H1 (cell line): ENCODE data around the gene INPP5A. TPM values are rescaled to one million over a fixed set of nuclear protein-coding genes. Genes with fewer than 3 reads are reported as not detected.

Experiments
- CTCF ChIA-PET: fragments of 300-600 bp; sonication (Branson Sonifier 250); formaldehyde crosslinking; loops from one replicate; lab custom pipeline; 2021; ENCODE audit not compliant: partially characterized antibody; lab: Charles Lee
- POLR2A ChIA-PET: fragments of 300-600 bp; sonication (Branson Sonifier 250); formaldehyde crosslinking; loops from one replicate; lab custom pipeline; 2021; ENCODE audit warnings: inconsistent platforms; ENCODE audit not compliant: partially characterized antibody; lab: Charles Lee
- DNase-seq, 2 experiments: peaks; one replicate each; pipeline versions ENCODE4 v3.0.0 to v3.0.0-alpha.2; 2010 to 2022; ENCODE audit warnings: low spot score in 2 of 2, low read depth in 1 of 2, mixed read lengths in 1 of 2
- FAIRE-seq: peaks from 2 replicates; lab custom pipeline; 2011; peaks lifted over from hg19 to GRCh38; lab: Jason Lieb, UNC
- H2AFZ ChIP-seq: 2 replicates; pipeline ENCODE4 v1.8.1; 2012; ENCODE audit warnings: low read length, inconsistent platforms
- H2AK5ac ChIP-seq: 2 replicates; pipeline ENCODE4 v1.6.1; 2013; ENCODE audit warnings: low read depth, low read length
- H2BK120ac ChIP-seq: replicated peaks from 2 replicates; pipeline ENCODE3; 2013; ENCODE audit warnings: low read depth, low read length, inconsistent platforms
- H2BK12ac ChIP-seq: 2 replicates; pipeline ENCODE4 v1.6.1; 2013; ENCODE audit warnings: low read depth, low read length
- H2BK15ac ChIP-seq: 2 replicates; pipeline ENCODE4 v1.6.1; 2013; ENCODE audit warnings: low read length
- H2BK20ac ChIP-seq: 2 replicates; pipeline ENCODE4 v1.6.1; 2013; ENCODE audit warnings: low read length
- H2BK5ac ChIP-seq: 2 replicates; pipeline ENCODE4 v1.6.1; 2013; ENCODE audit warnings: low read depth, low read length
- H3K14ac ChIP-seq: 2 replicates; pipeline ENCODE4 v1.6.1; 2013; ENCODE audit warnings: inconsistent platforms; ENCODE audit not compliant: insufficient read length
- H3K18ac ChIP-seq: 2 replicates; pipeline ENCODE4 v1.6.1; 2013; ENCODE audit warnings: low read length; ENCODE audit errors: extremely low read depth
- H3K23ac ChIP-seq: 2 replicates; pipeline ENCODE4 v1.6.1; 2013; ENCODE audit warnings: inconsistent platforms; ENCODE audit not compliant: insufficient read length
- H3K23me2 ChIP-seq: 2 replicates; pipeline ENCODE4 v1.6.1; 2013; ENCODE audit warnings: low read depth, low read length
- H3K27ac ChIP-seq: 2 replicates; pipeline ENCODE4 v1.6.1; 2011; ENCODE audit warnings: low read depth, low read length, inconsistent platforms
- H3K27me3 ChIP-seq, 4 experiments: replicated peaks in 1 of 4; 1 replicate in 1 of 4; 2 replicates in 3 of 4; pipeline versions ENCODE4 v1.6.1 to v1.8.1; 2011 to 2013; ENCODE audit warnings: low read length in 3 of 4, mild to moderate bottlenecking in 3 of 4, inconsistent platforms in 2 of 4, mixed read lengths in 2 of 4, moderate library complexity in 1 of 4; ENCODE audit not compliant: control insufficient read depth in 3 of 4, insufficient read depth in 3 of 4; ENCODE audit errors: extremely low read depth in 1 of 4
- H3K36me3 ChIP-seq, 4 experiments: 2 replicates each; pipeline versions ENCODE4 v1.6.1 to v1.8.1; 2011 to 2013; ENCODE audit warnings: mild to moderate bottlenecking in 4 of 4, low read length in 3 of 4, moderate library complexity in 2 of 4, control low read depth in 1 of 4, inconsistent platforms in 1 of 4; ENCODE audit not compliant: insufficient read depth in 4 of 4, control insufficient read depth in 2 of 4
- H3K4ac ChIP-seq: replicated peaks from 2 replicates; pipeline ENCODE3; 2013; ENCODE audit warnings: low read length, low read depth, mixed read lengths, inconsistent platforms; ENCODE audit not compliant: insufficient read length
- H3K4me1 ChIP-seq, 4 experiments: replicated peaks in 1 of 4; 1 replicate in 1 of 4; 2 replicates in 3 of 4; pipeline versions ENCODE4 v1.6.1 to v1.8.1; 2011 to 2013; ENCODE audit warnings: low read length in 3 of 4, inconsistent platforms in 2 of 4, mixed read lengths in 1 of 4; ENCODE audit not compliant: insufficient read depth in 4 of 4, control insufficient read depth in 3 of 4
- H3K4me2 ChIP-seq, 2 experiments: 2 replicates each; pipeline versions ENCODE4 v1.6.1 to v1.8.1; 2011 to 2013; ENCODE audit warnings: low read depth in 2 of 2, low read length in 2 of 2, control low read depth in 1 of 2, inconsistent platforms in 1 of 2, mild to moderate bottlenecking in 1 of 2; ENCODE audit not compliant: insufficient read depth in 1 of 2
- H3K4me3 ChIP-seq, 4 experiments: fragments of 200-600, 300-600 bp in 1 of 4; sonication (generic), shearing (Covaris generic), sonication (Bioruptor Twin) in 1 of 4; 2 replicates each; pipeline versions ENCODE4 v1.5.1 to v1.8.1; 2011 to 2016; ENCODE audit warnings: low read length in 4 of 4, low read depth in 3 of 4, control low read depth in 2 of 4, inconsistent platforms in 2 of 4, mild to moderate bottlenecking in 2 of 4, mixed read lengths in 1 of 4, moderate library complexity in 1 of 4; ENCODE audit not compliant: insufficient read depth in 2 of 4; ENCODE audit errors: extremely low read depth in 1 of 4
- H3K56ac ChIP-seq: replicated peaks from 2 replicates; pipeline ENCODE3; 2013; ENCODE audit warnings: low read depth, mild to moderate bottlenecking, mixed read lengths, low read length, inconsistent platforms; ENCODE audit not compliant: insufficient read length
- H3K79me1 ChIP-seq: 2 replicates; pipeline ENCODE4 v1.6.1; 2013; ENCODE audit warnings: low read depth, low read length, control low read depth
- H3K79me2 ChIP-seq, 2 experiments: 2 replicates each; pipeline versions ENCODE4 v1.6.1 to v1.8.1; 2012 to 2013; ENCODE audit warnings: low read length in 2 of 2, mild to moderate bottlenecking in 2 of 2, inconsistent platforms in 1 of 2; ENCODE audit not compliant: insufficient read depth in 2 of 2, control insufficient read depth in 1 of 2
- H3K9ac ChIP-seq, 4 experiments: replicated peaks in 1 of 4; 1 replicate in 1 of 4; 2 replicates in 3 of 4; pipeline versions ENCODE4 v1.6.1 to v1.8.1; 2011 to 2013; ENCODE audit warnings: low read depth in 3 of 4, low read length in 3 of 4, control low read depth in 2 of 4, mild to moderate bottlenecking in 2 of 4, moderate library complexity in 2 of 4, inconsistent platforms in 1 of 4; ENCODE audit errors: extremely low read depth in 1 of 4
- H3K9me3 ChIP-seq, 2 experiments: 2 replicates each; pipeline versions ENCODE4 v1.6.1 to v1.8.1; 2012 to 2013; ENCODE audit warnings: mild to moderate bottlenecking in 2 of 2, moderate library complexity in 2 of 2, control low read depth in 1 of 2, inconsistent platforms in 1 of 2, low read depth in 1 of 2, low read length in 1 of 2, mixed read lengths in 1 of 2; ENCODE audit not compliant: insufficient read depth in 2 of 2
- H4K20me1 ChIP-seq, 2 experiments: replicated peaks in 1 of 2; 2 replicates each; pipeline versions ENCODE3 to v1.8.1; 2011 to 2013; ENCODE audit warnings: inconsistent platforms in 2 of 2, low read length in 2 of 2, mild to moderate bottlenecking in 1 of 2; ENCODE audit not compliant: insufficient read depth in 2 of 2, control insufficient read depth in 1 of 2
- H4K5ac ChIP-seq: 2 replicates; pipeline ENCODE4 v1.6.1; 2013; ENCODE audit warnings: low read length, low read depth, mixed read lengths, inconsistent platforms; ENCODE audit not compliant: insufficient read length
- H4K8ac ChIP-seq: 2 replicates; pipeline ENCODE4 v1.8.0; 2013; ENCODE audit warnings: mild to moderate bottlenecking, moderate library complexity, low read length, inconsistent platforms; ENCODE audit not compliant: insufficient read depth; ENCODE audit errors: extremely low read depth
- H4K91ac ChIP-seq: replicated peaks from 2 replicates; pipeline ENCODE3; 2013; ENCODE audit warnings: low read length, mixed read lengths, inconsistent platforms; ENCODE audit not compliant: insufficient read length
- ASH2L ChIP-seq: fragments of 200-600, 300-600 bp; sonication (generic); IDR thresholded peaks from one replicate; pipeline ENCODE4 v1.7.1; 2017; ENCODE audit warnings: low read length
- BRCA1 ChIP-seq: IDR thresholded peaks from 2 replicates; pipeline ENCODE4 v1.6.1; 2012; ENCODE audit warnings: low read depth, low read length, improper control_type of control experiment
- CBX8 ChIP-seq: fragments of 300-800, 300-1000 bp; sonication (generic); IDR thresholded peaks from 2 replicates; pipeline ENCODE4 v1.7.1; 2016; ENCODE audit warnings: low read depth, low read length, borderline replicate concordance
- CTCF ChIP-seq, 3 experiments: IDR thresholded peaks; 1 replicate in 2 of 3; 2 replicates in 1 of 3; pipeline versions ENCODE4 v1.5.1 to v1.6.1; 2011; ENCODE audit warnings: low read length in 3 of 3, mild to moderate bottlenecking in 3 of 3, inconsistent platforms in 2 of 3, low read depth in 1 of 3, moderate library complexity in 1 of 3; ENCODE audit not compliant: insufficient read depth in 1 of 3; ENCODE audit errors: control extremely low read depth in 1 of 3
- GABPA ChIP-seq: IDR thresholded peaks from 2 replicates; pipeline ENCODE4 v1.6.1; 2011; ENCODE audit warnings: mild to moderate bottlenecking, low read length, moderate library complexity, borderline replicate concordance; ENCODE audit not compliant: insufficient read depth
- KDM1A ChIP-seq: fragments of 200-600, 300-600 bp; sonication (generic); IDR thresholded peaks from 2 replicates; pipeline ENCODE4 v1.7.1; 2016; ENCODE audit warnings: mild to moderate bottlenecking, low read length, borderline replicate concordance
- POU5F1 ChIP-seq: IDR thresholded peaks from 2 replicates; pipeline ENCODE4 v1.6.1; 2011; ENCODE audit warnings: low read depth, mild to moderate bottlenecking, low read length, moderate library complexity
- SUZ12 ChIP-seq: fragments of 200-600 bp; sonication (generic); IDR thresholded peaks from 2 replicates; pipeline ENCODE4 v1.6.1; 2012; ENCODE audit warnings: mild to moderate bottlenecking, inconsistent platforms, low read length, moderate library complexity, mixed read lengths
- TEAD4 ChIP-seq: IDR thresholded peaks from 2 replicates; pipeline ENCODE4 v1.6.1; 2012; ENCODE audit warnings: low read depth, low read length, inconsistent platforms, mixed read lengths
- ZNF274 ChIP-seq: IDR thresholded peaks from 2 replicates; pipeline ENCODE4 v1.7.0; 2012; ENCODE audit warnings: low read length, borderline replicate concordance; ENCODE audit errors: extremely low read depth
- WGBS, 2 experiments: shearing (Covaris generic) in 1 of 2; methylation state at CpG; one replicate each; pipeline versions ENCODE4 v1.1.6 to v1.1.7; 2013 to 2015; ENCODE audit warnings: low lambda C conversion rate in 2 of 2, mixed read lengths in 2 of 2, inconsistent platforms in 1 of 2, low coverage in 1 of 2, missing lambda C conversion rate in 1 of 2; ENCODE audit not compliant: insufficient replicate concordance in 2 of 2, insufficient coverage in 1 of 2, insufficient read length in 1 of 2; ENCODE audit errors: extremely low coverage in 1 of 2, missing lambda C conversion rate in 1 of 2; 5-methylcytosine and 5-hydroxymethylcytosine counted together
- polyA plus RNA-seq, 7 experiments: library from polyadenylated mRNA; depleted of rRNA in 3 of 7; stranded (reverse) in 5 of 7; unstranded in 2 of 7; fragments of >200 nt in 5 of 7; fragments of 200-250 nt in 2 of 7; gene quantifications; 1 replicate in 5 of 7; 2 replicates in 1 of 7; 4 replicates in 1 of 7; pipeline versions ENCODE4 v1.2.1 to v1.2.3, GENCODE V29; 2011 to 2013; ENCODE audit warnings: missing spikeins in 2 of 7, mixed read lengths in 2 of 7
- total RNA-seq: library from RNA; stranded (reverse); fragmentation: NEBNext Ultra II Directional; extraction: Animal tissue kit (Norgen Biotek cat#: 25700); gene quantifications from 2 replicates; pipeline ENCODE4 v1.2.1, GENCODE V29; 2021

Gene INPP5A
- total and polyA plus RNA-seq, 2 of the 8 experiments (the other 6 are each of a cell fraction or from before 2014, with no cell fraction given) = 19.7 to 27.5 TPM

- Histone ChIP-seq H2BK20ac (no peak overlapping the region), H3K9ac (no peak overlapping the region), H3K27ac (no peak overlapping the region; the same call in 1 of the 2 replicates), H3K4me1 (no peaks in the 10 kb centered on the region), H3K79me1 (no peaks in the 10 kb centered on the region; the same call in none of the 2 replicates), H2BK120ac (no peak overlapping the region), H3K9me3 (peaks cover 7 to 21% of the 10 kb centered on the region in 2 experiments), H3K4me3 (no peak overlapping the region), H3K23me2 (no peaks in the 10 kb centered on the region), H4K20me1 (no peaks in the 10 kb centered on the region), H2BK15ac (no peak overlapping the region), H2AFZ (no peak overlapping the region), H3K23ac (no peak overlapping the region), H3K36me3 (no peaks in the 10 kb centered on the region), H2AK5ac (no peak overlapping the region), H2BK5ac (no peak overlapping the region), H3K79me2 (no peaks in the 10 kb centered on the region), H3K14ac (no peak overlapping the region), H3K4me2 (no peak overlapping the region), H3K18ac (no peak overlapping the region), H3K27me3 (no peaks in the 10 kb centered on the region), H3K4ac (no peak overlapping the region), H2BK12ac (no peak overlapping the region; the same call in 1 of the 2 replicates), H4K5ac (no peak overlapping the region), H3K56ac (no peak overlapping the region), H4K91ac (no peak overlapping the region), H4K8ac (no peak overlapping the region)
- FAIRE-seq = no peak
- no peak for DNase-seq
- ChIA-PET CTCF (interaction anchor here (0.7 to 1.3 kb wide), 3 partner anchors 9 to 48 kb away, joined by 3 to 6 read pairs (median 3); no protein-coding TSS in a partner anchor), POLR2A (no interaction called here)
- WGBS, 2 experiments = 94% methylated on average over 31 of the region's 37 CpGs; no CpG with 5 or more reads in 1 of the 2 experiments
- no peak for TF ChIP-seq CTCF (IDR thresholded peaks at IDR 0.05; ENCODE audit: control extremely low read depth in 1 of 3, insufficient read depth in 1 of 3, low read depth in 1 of 3, low read length in 3 of 3)
- TF ChIP-seq TEAD4 = no peak
- TF ChIP-seq GABPA = no peak
- no peak for TF ChIP-seq ASH2L
- TF ChIP-seq SUZ12 = no peak
- no peak for TF ChIP-seq KDM1A
- TF ChIP-seq ZNF274 = no peak
- TF ChIP-seq BRCA1 = no peak
- no peak for TF ChIP-seq POU5F1
- TF ChIP-seq CBX8 = no peak
Measured at GRCh38 chr10:132702601-132703418, 165.2 kb downstream of the INPP5A start.
